ENCODE results near the gene PNKP. TPM values are rescaled to one million over a fixed set of nuclear protein-coding genes. Genes with fewer than 3 reads are reported as not detected.

Gene PNKP
- total RNA-seq, 1 donor from 2014 or later, result 76.4 TPM

DNA sequence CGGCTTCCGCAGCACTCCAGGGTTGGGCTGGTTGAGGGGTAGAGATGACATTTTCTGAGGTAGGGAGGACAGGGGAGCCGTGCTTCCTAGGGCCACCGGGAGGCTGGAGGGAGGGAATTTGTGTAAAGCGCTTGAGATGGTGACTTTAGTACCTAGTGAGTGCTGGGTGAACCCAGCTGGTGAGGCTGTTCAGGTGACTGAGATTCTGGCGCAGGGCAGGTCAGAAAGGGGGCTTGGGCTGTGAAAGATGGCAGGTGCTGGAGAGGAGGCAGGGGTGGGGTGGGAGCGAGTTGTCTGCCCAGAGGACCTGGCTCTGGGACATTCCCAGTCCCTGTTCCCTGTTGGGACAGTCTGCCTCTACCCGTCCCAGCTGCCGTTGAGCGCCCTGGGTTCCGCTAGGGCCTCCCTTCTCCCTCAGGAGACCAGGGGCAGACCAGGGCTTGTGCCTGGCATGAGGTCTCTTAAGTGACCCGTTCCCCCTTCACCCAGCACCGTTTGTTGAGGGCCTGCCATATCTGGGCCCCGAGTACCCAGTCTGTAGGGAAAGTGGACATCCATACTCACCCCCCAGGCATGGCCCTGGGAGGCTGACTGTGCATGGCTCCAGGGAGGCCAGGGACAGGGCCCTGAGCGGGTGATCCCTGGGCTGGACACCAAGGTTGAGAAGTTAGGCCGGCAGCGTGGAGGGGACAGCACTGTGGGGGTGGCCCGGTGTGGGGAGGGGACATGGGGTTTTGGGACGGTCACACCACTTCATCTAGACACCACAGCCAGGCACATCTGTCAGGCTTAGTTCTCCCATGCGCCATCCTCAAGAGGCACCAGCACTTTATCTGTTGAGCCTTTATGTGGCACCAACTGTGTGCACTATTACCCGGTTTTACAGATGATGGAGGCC, 11.5 kb downstream of the PNKP start:
- H3K27ac Mint-ChIP-seq (ENCODE audit: unreplicated experiment), result no peak overlapping the region
- H3K4me1 Mint-ChIP-seq (ENCODE audit: unreplicated experiment), result peaks cover 25% of the 10 kb centered on the region
- H3K36me3 Mint-ChIP-seq (ENCODE audit: unreplicated experiment), result peaks cover 19% of the 10 kb centered on the region
- DNase-seq (ENCODE audit: extremely low spot score, unreplicated experiment), result no peak
- TF ChIP-seq CTCF (IDR thresholded peaks at IDR 0.05), result no peak
- H3K27me3 Mint-ChIP-seq (ENCODE audit: unreplicated experiment), result no peaks in the 10 kb centered on the region
- no peak overlapping the region for H3K4me3 Mint-ChIP-seq (ENCODE audit: unreplicated experiment)
- H3K9me3 Mint-ChIP-seq (ENCODE audit: unreplicated experiment), result no peaks in the 10 kb centered on the region

- H3K36me3 Mint-ChIP-seq (ENCODE audit: unreplicated experiment), result peaks cover 14% of the 10 kb centered on the region
- no peaks in the 10 kb centered on the region for H3K27me3 Mint-ChIP-seq (ENCODE audit: unreplicated experiment)
- H3K9me3 Mint-ChIP-seq (ENCODE audit: unreplicated experiment), result no peaks in the 10 kb centered on the region
- peaks cover 26% of the 10 kb centered on the region for H3K4me1 Mint-ChIP-seq (ENCODE audit: unreplicated experiment)
- no peak for DNase-seq (ENCODE audit: extremely low spot score, unreplicated experiment)
- H3K27ac Mint-ChIP-seq (ENCODE audit: unreplicated experiment), result no peak overlapping the region
- H3K4me3 Mint-ChIP-seq (ENCODE audit: unreplicated experiment), result no peak overlapping the region
- TF ChIP-seq CTCF (IDR thresholded peaks at IDR 0.05), result no peak
Measured at GRCh38 chr19:49855277-49855675, 12.1 kb downstream of the PNKP start.

GRCh38 chr19:49854378-49855263, 12.8 kb downstream of the PNKP start:
- Mint-ChIP-seq H3K9me3 (ENCODE audit: unreplicated experiment) (no peaks in the 10 kb centered on the region), H3K27me3 (ENCODE audit: unreplicated experiment) (no peaks in the 10 kb centered on the region), H3K27ac (ENCODE audit: unreplicated experiment) (no peak overlapping the region), H3K4me3 (ENCODE audit: unreplicated experiment) (no peak overlapping the region), H3K4me1 (ENCODE audit: unreplicated experiment) (peaks cover 32% of the 10 kb centered on the region), H3K36me3 (ENCODE audit: unreplicated experiment) (peaks cover 19% of the 10 kb centered on the region)
- TF ChIP-seq CTCF (IDR thresholded peaks at IDR 0.05), result no peak
- DNase-seq (ENCODE audit: extremely low spot score, unreplicated experiment), result no peak

DNA sequence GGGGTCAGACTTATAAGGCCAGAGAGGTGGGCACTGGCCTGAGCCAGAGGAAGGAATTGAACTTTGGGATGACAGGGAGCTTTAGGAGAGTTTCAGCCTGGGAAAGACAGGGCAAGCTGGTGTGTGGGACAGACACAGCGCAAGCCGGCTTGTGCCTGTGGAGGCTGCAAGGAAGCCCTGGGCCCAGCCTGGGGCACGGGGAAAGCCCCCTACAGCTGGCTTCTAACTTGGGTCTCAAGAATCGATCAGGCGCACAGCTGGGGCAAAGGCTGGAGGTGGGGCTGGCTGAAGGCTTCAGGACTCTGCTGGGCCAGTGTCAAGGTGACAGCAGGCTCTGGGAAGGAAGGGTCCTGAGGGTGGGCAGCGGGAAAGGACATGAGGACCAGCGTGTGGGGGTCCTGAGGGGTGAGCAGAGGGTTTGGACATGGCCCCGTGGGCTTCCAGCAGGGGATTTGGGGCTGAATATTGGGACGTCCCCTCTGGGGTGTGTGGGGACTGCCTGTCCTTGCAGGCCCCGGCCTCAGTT, 13.5 kb downstream of the PNKP start:
- Mint-ChIP-seq H3K36me3 (ENCODE audit: unreplicated experiment) (peaks cover 22% of the 10 kb centered on the region), H3K9me3 (ENCODE audit: unreplicated experiment) (peaks cover 4% of the 10 kb centered on the region), H3K4me3 (ENCODE audit: unreplicated experiment) (peak overlapping the region; percentile 57), H3K4me1 (ENCODE audit: unreplicated experiment) (peaks cover 34% of the 10 kb centered on the region), H3K27ac (ENCODE audit: unreplicated experiment) (peak overlapping the region; percentile 53), H3K27me3 (ENCODE audit: unreplicated experiment) (no peaks in the 10 kb centered on the region)
- DNase-seq (ENCODE audit: extremely low spot score, unreplicated experiment), result no peak
- TF ChIP-seq CTCF (IDR thresholded peaks at IDR 0.05), result no peak
